ENCODE measurements around the gene CCDC200. TPM values are rescaled to one million over a fixed set of nuclear protein-coding genes. Genes with fewer than 3 reads are reported as not detected.
"Not testable (repeated sequence)": the region's sequence is repeated elsewhere in the genome, so short reads cannot be mapped to it uniquely, and the experiment has no call there.

Gene CCDC200
- total RNA-seq, 1 donor = not detected

- no peaks in the 10 kb centered on the region for H3K4me1 ChIP-seq (ENCODE audit: insufficient read depth, low read length)
- no peak overlapping the region for H3K27ac ChIP-seq (ENCODE audit: low read depth, low read length)
- H3K9me3 ChIP-seq (ENCODE audit: low read depth, low read length) = no peaks in the 10 kb centered on the region
- no peak for DNase-seq (ENCODE audit: insufficient read length, low spot score, missing footprints)
- no peaks in the 10 kb centered on the region for H3K79me2 ChIP-seq (ENCODE audit: insufficient read depth, low read length)
- no peak overlapping the region for H3K4me3 ChIP-seq (ENCODE audit: insufficient read depth, low read length)
- H3K36me3 ChIP-seq (ENCODE audit: insufficient read depth, low read length) = peaks cover 84% of the 10 kb centered on the region
- H3K4me2 ChIP-seq (ENCODE audit: insufficient read depth, low read length) = no peak overlapping the region
- H4K20me1 ChIP-seq (ENCODE audit: insufficient read depth, low read length) = peaks cover 3% of the 10 kb centered on the region
- H3K27me3 ChIP-seq (ENCODE audit: insufficient read depth, low read length) = no peaks in the 10 kb centered on the region
- no peak for TF ChIP-seq CTCF (IDR thresholded peaks at IDR 0.05; ENCODE audit: extremely low read depth, low read depth, low read length)
- H2AFZ ChIP-seq (ENCODE audit: low read length) = no peak overlapping the region
Measured at GRCh38 chr17:43193251-43193650, 35.2 kb downstream of the CCDC200 start.

- H3K79me2 ChIP-seq (ENCODE audit: insufficient read depth, low read length); H3K4me3 ChIP-seq (ENCODE audit: insufficient read depth, low read length); H3K4me2 ChIP-seq (ENCODE audit: insufficient read depth, low read length); DNase-seq (ENCODE audit: insufficient read length, low spot score, missing footprints); H3K27me3 ChIP-seq (ENCODE audit: insufficient read depth, low read length); H4K20me1 ChIP-seq (ENCODE audit: insufficient read depth, low read length); H3K4me1 ChIP-seq (ENCODE audit: insufficient read depth, low read length); H3K27ac ChIP-seq (ENCODE audit: low read depth, low read length); H2AFZ ChIP-seq (ENCODE audit: low read length); H3K9me3 ChIP-seq (ENCODE audit: low read depth, low read length): not testable (repeated sequence)
- peaks cover 63% of the 10 kb centered on the region for H3K36me3 ChIP-seq (ENCODE audit: insufficient read depth, low read length)
Measured at GRCh38 chr17:43186656-43187055, 41.8 kb downstream of the CCDC200 start.

- no peak overlapping the region for H2AFZ ChIP-seq (ENCODE audit: low read length)
- peaks cover 7% of the 10 kb centered on the region for H4K20me1 ChIP-seq (ENCODE audit: insufficient read depth, low read length)
- no peak overlapping the region for H3K27ac ChIP-seq (ENCODE audit: low read depth, low read length)
- peaks cover 6% of the 10 kb centered on the region for H3K79me2 ChIP-seq (ENCODE audit: insufficient read depth, low read length)
- no peaks in the 10 kb centered on the region for H3K27me3 ChIP-seq (ENCODE audit: insufficient read depth, low read length)
- no peaks in the 10 kb centered on the region for H3K9me3 ChIP-seq (ENCODE audit: low read depth, low read length)
- no peak overlapping the region for H3K4me3 ChIP-seq (ENCODE audit: insufficient read depth, low read length)
- no peak for DNase-seq (ENCODE audit: insufficient read length, low spot score, missing footprints)
- TF ChIP-seq CTCF (IDR thresholded peaks at IDR 0.05; ENCODE audit: extremely low read depth, low read depth, low read length) = no peak
- no peak overlapping the region for H3K4me2 ChIP-seq (ENCODE audit: insufficient read depth, low read length)
- H3K36me3 ChIP-seq (ENCODE audit: insufficient read depth, low read length) = peaks cover 56% of the 10 kb centered on the region
- no peaks in the 10 kb centered on the region for H3K4me1 ChIP-seq (ENCODE audit: insufficient read depth, low read length)
Measured at GRCh38 chr17:43183921-43184320, 44.5 kb downstream of the CCDC200 start.

GRCh38 chr17:43176119-43176570 is 52.3 kb downstream of the CCDC200 start:
- Histone ChIP-seq H3K79me2 (ENCODE audit: insufficient read depth, low read length) (peaks cover 51% of the 10 kb centered on the region), H3K4me3 (ENCODE audit: insufficient read depth, low read length) (no peak overlapping the region), H4K20me1 (ENCODE audit: insufficient read depth, low read length) (peaks cover 22% of the 10 kb centered on the region), H3K27ac (ENCODE audit: low read depth, low read length) (peak overlapping the region; percentile 85), H2AFZ (ENCODE audit: low read length) (no peak overlapping the region), H3K27me3 (ENCODE audit: insufficient read depth, low read length) (no peaks in the 10 kb centered on the region), H3K4me2 (ENCODE audit: insufficient read depth, low read length) (peak overlapping the region; percentile 46), H3K36me3 (ENCODE audit: insufficient read depth, low read length) (peaks cover 47% of the 10 kb centered on the region), H3K4me1 (ENCODE audit: insufficient read depth, low read length) (peaks cover 35% of the 10 kb centered on the region), H3K9me3 (ENCODE audit: low read depth, low read length) (no peaks in the 10 kb centered on the region)
- TF ChIP-seq CTCF (IDR thresholded peaks at IDR 0.05; ENCODE audit: extremely low read depth, low read depth, low read length) = no peak
- DNase-seq (ENCODE audit: insufficient read length, low spot score, missing footprints) = no peak

Measured in osteoblast (primary cell).